Thoracic aorta (tissue), 2 donors: Measurements from ENCODE around the gene PLEKHF1. TPM values are rescaled to one million over a fixed set of nuclear protein-coding genes. Genes with fewer than 3 reads are reported as not detected.
"Not testable (repeated sequence)": the region's sequence is repeated elsewhere in the genome, so short reads cannot be mapped to it uniquely, and the experiment has no call there.

Source experiments
- ATAC-seq: fragments of 150-250 bp; one replicate; pipeline ENCODE4 v1.8.0; 2017; ENCODE audit warnings: low read depth; ENCODE audit not compliant: insufficient number of reproducible peaks, low FRiP score
- DNase-seq: peaks from one replicate; pipeline ENCODE4 v3.0.0-alpha.2; 2020; ENCODE audit warnings: low spot score
- H3K27ac ChIP-seq, 2 donors: fragments of 200-600 bp; sonication (generic); 1 replicate in 1 of 2; 2 replicates in 1 of 2; pipeline ENCODE4 v1.5.1; 2016; ENCODE audit warnings: mild to moderate bottlenecking in 2 of 2, moderate library complexity in 2 of 2
- H3K27me3 ChIP-seq: fragments of 200-600 bp; sonication (generic); replicated peaks from 2 replicates; pipeline ENCODE4 v1.6.0; 2016; ENCODE audit warnings: mild to moderate bottlenecking; ENCODE audit not compliant: insufficient read depth
- H3K36me3 ChIP-seq: fragments of 200-600 bp; sonication (generic); one replicate; pipeline ENCODE4 v1.5.1; 2016
- H3K4me1 ChIP-seq, 2 donors: fragments of 200-600 bp; sonication (generic); 1 replicate in 1 of 2; 2 replicates in 1 of 2; pipeline versions ENCODE4 v1.5.1 to v1.6.0; 2016; ENCODE audit warnings: low read depth in 2 of 2, mild to moderate bottlenecking in 1 of 2; ENCODE audit not compliant: control insufficient read depth in 1 of 2
- H3K4me3 ChIP-seq: fragments of 200-600 bp; sonication (generic); 2 replicates; pipeline ENCODE4 v1.5.1; 2016; ENCODE audit warnings: mild to moderate bottlenecking
- H3K9me3 ChIP-seq: fragments of 200-600 bp; sonication (generic); 2 replicates; pipeline ENCODE4 v1.5.1; 2016
- total RNA-seq, 2 donors: library from RNA; depleted of rRNA; stranded (reverse); fragments of >200 nt; gene quantifications; one replicate each; pipeline versions ENCODE4 v1.1.0 to v1.2.3, GENCODE V29; 2016
- TF ChIP-seq, protein P1 (sequence below): fragments of 200-600 bp; sonication (generic); IDR thresholded peaks from one replicate; pipeline ENCODE4 v1.5.1; 2019; ENCODE audit warnings: antibody characterized with exemption

The PLEKHF1 gene
- total RNA-seq, 2 donors from 2014 or later, result 21.4 to 56.2 TPM

DNA sequence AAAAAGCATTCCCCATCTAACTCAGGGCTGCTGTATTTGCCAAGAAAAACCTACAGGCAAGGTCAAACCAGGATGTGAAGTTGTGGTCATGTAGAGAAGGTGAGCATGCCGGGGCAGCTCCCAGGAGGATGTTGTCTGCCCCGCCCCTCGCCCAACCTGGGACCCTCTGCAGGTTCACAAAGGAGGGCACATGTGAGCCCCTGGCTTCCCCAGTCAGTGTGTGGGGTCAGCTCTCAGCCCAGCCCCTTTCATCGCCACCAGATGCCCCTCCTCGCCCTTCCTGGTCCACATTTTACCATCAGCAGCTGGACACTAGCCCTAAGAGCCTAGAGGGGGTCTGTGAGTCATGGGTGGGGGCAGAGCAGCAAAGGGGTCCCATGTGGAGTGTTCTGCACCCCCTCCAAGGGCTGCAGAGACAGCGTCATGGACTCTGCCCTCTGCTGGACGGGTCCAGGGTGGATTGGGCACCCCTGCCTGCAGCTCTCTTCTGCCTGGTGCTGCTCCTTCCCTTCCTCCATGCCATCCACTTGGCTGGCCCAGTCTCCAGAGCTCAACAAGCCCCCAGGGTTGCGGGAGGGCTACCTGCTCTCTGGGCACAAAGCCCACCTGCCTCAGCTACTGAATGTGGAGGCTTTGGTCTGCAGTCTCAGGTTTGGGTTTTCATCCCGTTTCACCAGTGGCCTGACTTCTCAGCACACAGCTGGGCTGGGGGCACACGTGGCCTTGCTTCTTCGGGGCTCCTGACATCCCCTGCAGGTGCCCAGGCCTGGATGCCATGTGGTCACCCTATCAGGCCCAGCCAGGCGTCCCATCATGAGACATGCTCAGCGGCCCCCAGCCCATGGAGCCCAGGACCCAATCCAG is 3.7 kb downstream of the PLEKHF1 start:
- Histone ChIP-seq H3K4me3 (peak overlapping the region; percentile 0), H3K27ac (peak overlapping the region; percentile 95)

DNA sequence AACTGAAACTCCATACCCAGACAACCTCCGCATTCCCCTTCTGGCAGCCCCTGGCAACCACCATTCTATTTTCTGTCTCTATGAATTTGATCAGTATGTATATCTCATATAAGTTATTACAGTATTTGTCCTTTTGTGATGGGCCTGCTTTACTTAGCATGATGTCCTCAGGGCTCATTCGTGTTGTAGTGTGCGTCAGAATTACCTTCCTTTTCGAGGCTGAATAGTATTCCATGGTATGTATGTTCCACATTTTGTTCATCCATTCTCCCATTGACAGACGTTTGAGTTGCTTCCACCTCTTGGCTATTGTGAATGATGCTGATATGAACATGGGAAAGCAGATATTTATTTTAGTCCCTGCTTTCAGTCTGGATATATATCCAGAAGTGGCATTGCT is 5.0 kb downstream of the PLEKHF1 start:
- H3K9me3 ChIP-seq, result no peaks in the 10 kb centered on the region
- peaks cover 45 to 84% of the 10 kb centered on the region in 2 donors for H3K4me1 ChIP-seq
- ATAC-seq (no peak), DNase-seq (no peak)
- no peaks in the 10 kb centered on the region for H3K27me3 ChIP-seq
- H3K4me3 ChIP-seq, result no peak overlapping the region
- H3K27ac ChIP-seq, result peak overlapping the region; percentile 33 to 95
- TF ChIP-seq, protein P1, sequence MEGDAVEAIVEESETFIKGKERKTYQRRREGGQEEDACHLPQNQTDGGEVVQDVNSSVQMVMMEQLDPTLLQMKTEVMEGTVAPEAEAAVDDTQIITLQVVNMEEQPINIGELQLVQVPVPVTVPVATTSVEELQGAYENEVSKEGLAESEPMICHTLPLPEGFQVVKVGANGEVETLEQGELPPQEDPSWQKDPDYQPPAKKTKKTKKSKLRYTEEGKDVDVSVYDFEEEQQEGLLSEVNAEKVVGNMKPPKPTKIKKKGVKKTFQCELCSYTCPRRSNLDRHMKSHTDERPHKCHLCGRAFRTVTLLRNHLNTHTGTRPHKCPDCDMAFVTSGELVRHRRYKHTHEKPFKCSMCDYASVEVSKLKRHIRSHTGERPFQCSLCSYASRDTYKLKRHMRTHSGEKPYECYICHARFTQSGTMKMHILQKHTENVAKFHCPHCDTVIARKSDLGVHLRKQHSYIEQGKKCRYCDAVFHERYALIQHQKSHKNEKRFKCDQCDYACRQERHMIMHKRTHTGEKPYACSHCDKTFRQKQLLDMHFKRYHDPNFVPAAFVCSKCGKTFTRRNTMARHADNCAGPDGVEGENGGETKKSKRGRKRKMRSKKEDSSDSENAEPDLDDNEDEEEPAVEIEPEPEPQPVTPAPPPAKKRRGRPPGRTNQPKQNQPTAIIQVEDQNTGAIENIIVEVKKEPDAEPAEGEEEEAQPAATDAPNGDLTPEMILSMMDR, result no peak
- peaks cover 16% of the 10 kb centered on the region for H3K36me3 ChIP-seq

More for the DNA sequence above, 3.7 kb downstream of the PLEKHF1 start:
- no peaks in the 10 kb centered on the region for H3K27me3 ChIP-seq
- peaks cover 3% of the 10 kb centered on the region for H3K36me3 ChIP-seq
- ATAC-seq, result no peak
- DNase-seq, result no peak
- TF ChIP-seq, protein P1, result no peak
- peaks cover 55 to 81% of the 10 kb centered on the region in 2 donors for H3K4me1 ChIP-seq
- no peaks in the 10 kb centered on the region for H3K9me3 ChIP-seq

DNA sequence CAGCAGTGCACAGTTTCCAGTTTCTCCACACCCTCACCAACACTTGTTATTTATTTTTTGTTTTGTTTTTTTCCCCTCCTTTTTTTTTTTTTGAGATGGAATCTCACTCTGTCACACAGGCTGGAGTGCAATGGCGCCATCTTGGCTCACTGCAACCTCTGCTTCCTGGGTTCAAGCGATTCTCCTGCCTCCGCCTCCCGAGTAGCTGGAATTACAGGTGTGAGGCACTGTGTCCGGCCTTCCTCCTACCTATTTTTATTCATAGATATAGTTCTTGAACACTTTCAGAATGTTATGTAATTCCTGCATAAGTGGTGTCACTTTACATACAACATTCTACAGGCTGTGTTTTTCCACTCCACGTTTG is 5.7 kb downstream of the PLEKHF1 start:
- not testable (repeated sequence) for H3K27me3 ChIP-seq, ATAC-seq, H3K9me3 ChIP-seq, DNase-seq
- Histone ChIP-seq H3K27ac (peak overlapping the region; percentile 16 to 17), H3K4me1 (peaks cover 45 to 92% of the 10 kb centered on the region in 2 donors), H3K4me3 (peak overlapping the region; percentile 30), H3K36me3 (peaks cover 23% of the 10 kb centered on the region)

DNA sequence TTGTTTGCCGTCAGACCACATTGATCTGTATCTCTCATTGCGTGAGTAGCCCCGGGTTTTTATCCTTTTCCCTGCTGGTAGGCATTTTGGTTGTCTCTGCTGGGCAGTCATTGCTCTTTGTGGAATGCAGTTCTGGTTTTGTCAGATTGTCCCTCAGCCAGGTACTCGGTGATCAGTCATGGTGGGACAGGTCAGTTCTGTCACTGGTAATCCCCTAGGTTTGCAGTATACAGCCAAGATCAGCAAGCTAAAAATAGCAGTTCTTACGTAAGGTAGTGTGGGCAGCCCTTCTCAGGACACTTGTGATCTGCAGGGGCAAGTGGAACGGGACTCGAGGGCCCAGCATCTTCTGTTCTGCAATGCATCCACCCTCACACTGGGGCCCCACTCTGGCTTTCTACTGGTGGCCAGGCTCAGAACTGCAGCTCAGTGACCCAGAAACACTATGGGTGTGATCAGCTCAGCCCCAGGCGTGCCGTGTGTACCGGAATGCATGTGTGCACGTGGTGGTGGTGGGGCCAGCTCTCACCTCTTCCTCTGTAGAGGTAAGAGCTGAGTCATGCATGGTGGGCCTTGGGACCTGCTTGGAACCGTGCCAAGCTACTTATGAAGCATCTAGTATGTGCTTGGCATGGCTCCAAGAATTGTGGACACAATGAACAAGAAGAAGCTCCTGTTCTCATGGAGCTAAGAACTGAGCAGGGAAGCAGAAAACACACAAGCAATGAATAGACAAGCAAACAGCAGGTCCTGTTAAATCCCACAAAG is 6.3 kb downstream of the PLEKHF1 start:
- no peak for ATAC-seq
- TF ChIP-seq, protein P1, result peak; percentile 44
- Histone ChIP-seq H3K4me3 (peak overlapping the region; percentile 30), H3K27me3 (no peaks in the 10 kb centered on the region), H3K27ac (peak overlapping the region; percentile 16 to 17), H3K9me3 (no peaks in the 10 kb centered on the region), H3K4me1 (peaks cover 46 to 97% of the 10 kb centered on the region in 2 donors), H3K36me3 (peaks cover 23% of the 10 kb centered on the region)
- DNase-seq, result peak; percentile 39

DNA sequence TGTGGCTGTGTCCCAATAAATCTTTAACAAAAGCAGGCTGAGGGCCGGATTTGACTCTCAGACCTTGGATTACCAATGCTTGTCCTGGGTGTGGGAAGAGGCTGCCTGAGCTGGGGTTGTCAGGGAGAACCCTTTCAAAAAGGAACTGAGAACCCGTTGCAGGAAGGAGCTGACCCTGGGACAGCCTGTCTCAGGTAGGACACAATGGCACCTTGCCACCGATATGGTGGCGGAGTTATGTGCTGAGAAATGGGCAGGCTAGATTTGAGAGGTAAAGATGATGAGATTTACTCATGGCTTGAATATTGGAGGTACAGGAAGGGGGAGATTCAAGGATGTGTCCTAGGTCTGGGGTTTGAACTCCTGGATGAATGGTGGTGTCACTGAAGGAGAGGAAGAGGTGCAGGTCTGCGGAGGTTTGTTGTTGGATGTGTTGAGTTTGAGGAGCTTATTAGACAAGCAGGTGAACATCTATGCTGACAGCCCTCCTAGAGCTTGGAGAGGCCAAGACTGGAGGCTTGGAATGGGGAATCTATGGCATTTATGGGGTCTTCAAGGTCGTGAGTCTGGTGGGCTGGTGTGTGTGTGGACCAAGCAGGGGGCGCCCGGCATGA is 7.2 kb downstream of the PLEKHF1 start:
- Histone ChIP-seq H3K27ac (peak overlapping the region in 1 of 2 donors; percentile 11), H3K27me3 (no peaks in the 10 kb centered on the region), H3K4me3 (no peak overlapping the region), H3K9me3 (no peaks in the 10 kb centered on the region), H3K36me3 (peaks cover 27% of the 10 kb centered on the region), H3K4me1 (peaks cover 47 to 99% of the 10 kb centered on the region in 2 donors)
- ATAC-seq, result no peak
- TF ChIP-seq, protein P1, result no peak
- no peak for DNase-seq
